ENCODE results near the gene NLK. TPM values are rescaled to one million over a fixed set of nuclear protein-coding genes. Genes with fewer than 3 reads are reported as not detected.
"Not testable (repeated sequence)": the region's sequence is repeated elsewhere in the genome, so short reads cannot be mapped to it uniquely, and the experiment has no call there.

Gene NLK
- total and polyA plus RNA-seq, 4 donors, result 28.2 to 48.5 (median 34.6) TPM

DNA sequence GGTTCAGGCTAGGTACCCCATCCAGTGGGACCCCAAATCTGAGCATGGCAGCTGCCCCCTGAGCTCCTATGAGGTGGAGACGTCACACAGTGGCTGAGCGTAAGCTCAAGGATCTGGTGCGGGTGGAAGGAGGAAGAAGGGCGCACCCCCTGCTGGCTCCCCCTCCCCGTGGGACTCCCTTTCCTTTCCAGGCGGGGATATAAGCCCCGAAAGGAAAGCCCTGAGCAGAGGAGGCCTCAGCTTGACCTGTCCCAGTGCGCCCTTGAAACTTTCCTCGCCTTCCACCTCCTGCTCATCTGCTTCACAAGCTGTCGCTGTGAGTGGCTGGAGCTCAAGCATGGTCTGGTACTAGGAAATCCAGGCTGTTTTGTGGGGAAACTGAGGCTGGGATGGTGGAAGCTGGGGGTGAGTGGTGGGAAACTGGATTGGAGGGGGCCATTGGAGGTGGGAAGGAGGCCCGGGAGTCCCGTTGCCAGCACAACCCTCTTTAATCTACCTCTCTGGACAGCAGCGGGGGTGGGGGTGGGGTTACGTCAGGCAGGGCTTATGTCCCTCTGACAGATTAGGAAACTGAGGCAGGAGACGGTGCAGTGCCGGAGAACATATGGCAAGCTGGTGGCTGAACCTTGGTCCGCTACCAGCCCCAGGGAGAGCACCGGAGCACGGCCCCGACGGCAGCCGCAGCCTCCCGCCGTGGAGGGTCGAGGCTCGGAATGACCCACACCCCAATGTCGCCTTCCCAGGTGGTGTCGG lies 184.3 kb downstream of the NLK start:
- DNase-seq (ENCODE audit: low read depth in 4 of 6, low spot score in 6 of 6), result no peak
- peaks cover 16% of the 10 kb centered on the region for H3K4me1 ChIP-seq (ENCODE audit: control insufficient read depth, insufficient read depth, low read length)
- whole genome bisulfite sequencing (ENCODE audit: insufficient coverage), result 56% methylated on average over 19 of the region's 28 CpGs
- H3K36me3 ChIP-seq (ENCODE audit: control insufficient read depth, insufficient read depth, low read length), result no peaks in the 10 kb centered on the region
- H3K4me3 ChIP-seq (ENCODE audit: low read depth, low read length), result peak overlapping the region; percentile 43
- peaks cover 29% of the 10 kb centered on the region for H3K27me3 ChIP-seq (ENCODE audit: control insufficient read depth, insufficient read depth, low read length)
- no peak overlapping the region for H3K27ac ChIP-seq (ENCODE audit: low read depth, low read length)
- no peaks in the 10 kb centered on the region for H3K9me3 ChIP-seq (ENCODE audit: control insufficient read depth, insufficient read depth, low read length)

DNA sequence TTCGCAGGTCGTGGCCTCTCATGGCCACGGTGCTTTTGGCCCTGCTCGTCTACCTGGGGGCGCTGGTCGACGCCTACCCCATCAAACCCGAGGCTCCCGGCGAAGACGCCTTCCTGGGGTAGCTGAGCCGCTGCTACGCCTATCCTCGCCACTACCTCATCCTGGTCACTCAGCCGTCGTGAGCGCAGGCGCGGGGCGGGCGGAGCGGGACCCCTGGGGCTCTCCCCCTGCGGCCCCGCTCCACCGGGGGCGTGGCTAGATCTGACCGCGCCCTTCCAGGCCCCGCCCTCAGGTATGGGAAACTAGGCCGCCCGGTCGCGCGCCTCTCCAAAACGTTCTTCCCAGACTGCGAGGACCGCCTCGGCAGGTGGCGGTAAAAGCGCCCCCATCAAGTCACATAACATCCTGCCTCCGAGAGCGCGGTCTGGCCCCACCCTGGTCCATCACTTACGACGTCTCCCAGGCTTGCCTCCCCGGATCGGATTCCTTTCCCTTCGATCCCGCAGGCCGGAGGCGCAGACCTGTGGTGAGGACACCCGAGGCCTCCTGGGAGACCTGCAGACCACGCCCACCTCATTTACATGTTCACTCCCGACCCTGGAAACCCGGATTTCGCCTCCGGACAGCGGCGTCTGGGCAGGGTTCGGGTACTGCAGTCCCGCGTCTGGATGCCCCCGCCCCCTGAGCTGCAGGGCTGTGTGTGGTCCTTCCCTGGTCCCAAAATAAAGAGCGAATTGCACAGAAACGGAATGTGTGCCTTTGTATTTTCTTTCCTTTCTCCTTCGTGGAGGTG lies 185.0 kb downstream of the NLK start:
- H3K27ac ChIP-seq (ENCODE audit: low read depth, low read length), result no peak overlapping the region
- peak in 3 of 6 donors; percentile 37 to 87 (median 71) for DNase-seq (ENCODE audit: low read depth in 4 of 6, low spot score in 6 of 6)
- under 1% methylated on average over 66 of the region's 66 CpGs for WGBS (ENCODE audit: insufficient coverage)
- peaks cover 29% of the 10 kb centered on the region for H3K27me3 ChIP-seq (ENCODE audit: control insufficient read depth, insufficient read depth, low read length)
- H3K4me1 ChIP-seq (ENCODE audit: control insufficient read depth, insufficient read depth, low read length), result peaks cover 16% of the 10 kb centered on the region
- no peaks in the 10 kb centered on the region for H3K9me3 ChIP-seq (ENCODE audit: control insufficient read depth, insufficient read depth, low read length)
- peak overlapping the region; percentile 43 for H3K4me3 ChIP-seq (ENCODE audit: low read depth, low read length)
- no peaks in the 10 kb centered on the region for H3K36me3 ChIP-seq (ENCODE audit: control insufficient read depth, insufficient read depth, low read length)

DNA sequence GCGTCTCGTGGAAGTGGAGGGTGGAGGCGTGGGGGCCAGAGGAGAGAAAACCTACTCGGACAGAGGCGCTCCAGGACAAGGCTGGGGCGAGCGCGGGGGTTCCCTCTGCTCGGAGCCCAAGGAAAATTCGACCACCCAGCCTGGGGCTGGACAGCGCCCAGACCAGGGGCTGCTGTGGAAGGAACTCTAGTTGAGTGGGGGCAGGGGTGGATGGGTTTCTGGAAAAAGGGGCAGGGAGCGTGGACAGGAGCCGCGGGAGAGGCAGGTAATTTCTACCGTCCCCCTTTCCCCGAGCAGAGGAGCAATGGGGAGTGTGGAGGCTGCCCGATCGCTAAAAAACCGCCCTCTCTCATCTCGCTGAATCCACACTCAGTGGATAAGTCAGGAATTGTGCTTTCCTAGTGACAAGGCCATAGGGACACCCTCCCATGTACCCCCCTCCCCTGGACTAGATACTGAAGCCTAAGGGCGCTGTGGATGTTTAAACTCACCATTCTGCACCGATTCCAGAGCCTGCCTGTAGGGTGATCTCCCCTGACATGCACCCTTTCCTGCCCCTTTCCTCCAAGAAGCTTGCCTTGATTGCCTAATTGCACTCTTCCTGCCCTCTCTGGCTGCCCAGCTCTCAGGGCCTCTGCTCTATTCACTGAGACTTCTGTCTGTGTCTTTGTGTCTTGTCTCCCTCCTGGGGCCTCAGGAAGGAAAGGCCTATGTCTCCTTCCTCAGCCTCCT lies 185.8 kb downstream of the NLK start:
- peaks cover 29% of the 10 kb centered on the region for H3K27me3 ChIP-seq (ENCODE audit: control insufficient read depth, insufficient read depth, low read length)
- no peak overlapping the region for H3K27ac ChIP-seq (ENCODE audit: low read depth, low read length)

DNA sequence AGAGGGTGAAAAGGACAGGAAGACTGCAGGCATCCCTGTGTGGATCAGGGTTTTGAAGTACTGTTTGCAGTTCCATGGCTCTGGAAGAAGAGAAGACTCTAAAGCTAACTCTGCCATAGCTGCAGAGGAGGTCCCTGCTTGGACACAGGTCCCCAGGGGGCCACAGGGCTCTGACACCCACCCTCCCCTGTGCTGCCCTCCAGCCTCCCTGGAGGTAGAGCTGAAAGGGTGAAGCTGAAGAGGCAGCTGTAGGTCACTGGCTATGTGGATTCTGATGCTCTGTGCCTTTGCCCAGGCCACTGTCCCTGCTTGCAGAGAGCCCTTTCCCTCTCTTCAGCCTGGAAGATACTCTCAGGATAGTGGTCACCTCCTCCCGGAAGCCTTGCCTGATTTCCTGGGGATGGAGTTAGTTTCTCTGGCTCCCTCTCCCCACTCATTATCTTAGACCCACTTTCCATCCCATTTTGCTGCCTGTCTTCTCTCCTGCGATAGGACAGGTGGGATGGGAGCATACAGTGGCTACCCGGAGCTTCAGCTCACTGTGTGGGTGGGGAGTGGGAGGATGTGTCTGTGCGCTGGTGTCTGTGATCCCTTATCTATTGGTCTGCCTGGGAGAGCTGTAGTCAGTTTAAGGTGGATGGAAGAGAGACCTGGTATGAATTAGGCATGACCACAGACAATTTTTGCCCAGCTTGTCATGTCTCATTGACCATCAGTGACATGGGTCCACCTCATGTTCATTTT lies 186.7 kb downstream of the NLK start:
- Histone ChIP-seq H3K27ac (ENCODE audit: low read depth, low read length) (no peak overlapping the region), H3K9me3 (ENCODE audit: control insufficient read depth, insufficient read depth, low read length) (no peaks in the 10 kb centered on the region), H3K4me3 (ENCODE audit: low read depth, low read length) (no peak overlapping the region), H3K4me1 (ENCODE audit: control insufficient read depth, insufficient read depth, low read length) (peaks cover 16% of the 10 kb centered on the region), H3K36me3 (ENCODE audit: control insufficient read depth, insufficient read depth, low read length) (no peaks in the 10 kb centered on the region), H3K27me3 (ENCODE audit: control insufficient read depth, insufficient read depth, low read length) (peaks cover 29% of the 10 kb centered on the region)
- DNase-seq (ENCODE audit: low read depth in 4 of 6, low spot score in 6 of 6), result no peak
- WGBS (ENCODE audit: insufficient coverage), result 86% methylated on average over 1 of the region's 4 CpGs

More for the DNA sequence above, 185.8 kb downstream of the NLK start:
- 10% methylated on average over 19 of the region's 22 CpGs for WGBS (ENCODE audit: insufficient coverage)
- peaks cover 16% of the 10 kb centered on the region for H3K4me1 ChIP-seq (ENCODE audit: control insufficient read depth, insufficient read depth, low read length)
- DNase-seq (ENCODE audit: low read depth in 4 of 6, low spot score in 6 of 6), result peak in 1 of 6 donors; percentile 14
- H3K36me3 ChIP-seq (ENCODE audit: control insufficient read depth, insufficient read depth, low read length), result no peaks in the 10 kb centered on the region
- H3K9me3 ChIP-seq (ENCODE audit: control insufficient read depth, insufficient read depth, low read length), result no peaks in the 10 kb centered on the region
- H3K4me3 ChIP-seq (ENCODE audit: low read depth, low read length), result peak overlapping the region; percentile 43

DNA sequence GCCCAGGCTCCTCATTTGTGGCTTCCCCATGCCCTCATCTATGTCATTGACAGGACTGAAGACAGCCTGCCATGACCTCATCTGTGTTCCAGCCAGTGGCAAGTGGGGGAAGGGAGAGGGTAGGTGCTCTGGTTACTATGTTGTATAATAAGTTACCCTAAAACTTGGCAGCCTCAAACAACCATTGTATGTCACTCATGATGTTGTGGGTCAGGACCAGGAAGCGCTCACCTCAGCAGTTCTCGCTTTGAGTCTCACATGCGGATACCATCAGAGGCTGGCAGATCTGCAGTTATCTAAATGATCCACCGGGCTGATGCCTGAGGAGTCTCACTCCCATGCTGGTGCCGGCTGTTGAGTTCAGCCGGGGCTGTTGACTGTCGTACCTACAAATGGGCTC lies 187.5 kb downstream of the NLK start:
- H3K4me3 ChIP-seq (ENCODE audit: low read depth, low read length), result no peak overlapping the region
- WGBS (ENCODE audit: insufficient coverage), result 43% methylated on average over 7 of the region's 7 CpGs
- no peaks in the 10 kb centered on the region for H3K9me3 ChIP-seq (ENCODE audit: control insufficient read depth, insufficient read depth, low read length)
- peaks cover 16% of the 10 kb centered on the region for H3K4me1 ChIP-seq (ENCODE audit: control insufficient read depth, insufficient read depth, low read length)
- H3K27ac ChIP-seq (ENCODE audit: low read depth, low read length), result no peak overlapping the region
- peaks cover 29% of the 10 kb centered on the region for H3K27me3 ChIP-seq (ENCODE audit: control insufficient read depth, insufficient read depth, low read length)
- no peaks in the 10 kb centered on the region for H3K36me3 ChIP-seq (ENCODE audit: control insufficient read depth, insufficient read depth, low read length)
- DNase-seq (ENCODE audit: low read depth in 4 of 6, low spot score in 6 of 6), result no peak

DNA sequence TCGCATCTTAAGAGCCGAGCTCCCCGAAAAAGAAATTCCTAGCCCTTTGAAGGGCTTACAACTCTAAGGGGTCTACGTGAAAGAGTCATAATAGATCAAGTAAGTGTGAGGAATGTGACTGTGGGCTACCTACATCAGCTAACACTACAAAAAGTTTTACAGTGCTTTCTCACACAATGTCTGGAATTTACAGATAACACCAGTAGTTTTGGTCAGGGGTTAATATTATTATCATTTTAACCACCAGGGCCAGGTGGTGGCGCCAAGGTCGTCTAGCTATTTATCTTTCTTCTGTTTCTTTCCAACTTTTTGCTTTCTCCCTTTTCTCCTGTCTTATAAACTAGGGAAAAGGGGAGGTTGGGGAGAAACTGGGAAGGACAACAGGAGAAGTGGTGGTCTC lies 188.1 kb downstream of the NLK start:
- peaks cover 29% of the 10 kb centered on the region for H3K27me3 ChIP-seq (ENCODE audit: control insufficient read depth, insufficient read depth, low read length)

DNA sequence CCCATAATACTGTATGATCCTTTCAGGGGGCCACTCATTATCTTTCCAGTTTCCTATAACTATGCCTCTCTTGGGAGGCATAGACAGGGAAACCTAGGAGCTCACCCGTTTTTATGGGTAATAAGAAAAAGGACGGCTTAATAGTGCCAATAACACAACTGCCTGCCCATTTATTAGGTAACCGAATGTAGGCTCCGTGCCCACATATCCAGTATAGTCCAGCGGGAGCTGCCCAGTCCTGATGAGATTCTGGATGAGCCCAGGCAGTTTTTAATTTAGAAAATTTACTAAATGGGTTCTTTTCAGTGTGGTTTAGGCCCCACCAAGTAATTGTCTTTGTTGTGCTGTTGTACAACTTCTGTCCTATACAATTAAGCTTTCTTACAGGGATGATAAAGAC lies 189.1 kb downstream of the NLK start:
- no CpG with 5 or more reads among the region's 5 CpGs for WGBS (ENCODE audit: insufficient coverage)
- H3K4me1 ChIP-seq (ENCODE audit: control insufficient read depth, insufficient read depth, low read length), result peaks cover 16% of the 10 kb centered on the region
- H3K27ac ChIP-seq (ENCODE audit: low read depth, low read length); H3K9me3 ChIP-seq (ENCODE audit: control insufficient read depth, insufficient read depth, low read length); H3K36me3 ChIP-seq (ENCODE audit: control insufficient read depth, insufficient read depth, low read length); H3K4me3 ChIP-seq (ENCODE audit: low read depth, low read length): not testable (repeated sequence)
- peak in 1 of 6 donors; percentile 72 for DNase-seq (ENCODE audit: low read depth in 4 of 6, low spot score in 6 of 6)
- H3K27me3 ChIP-seq (ENCODE audit: control insufficient read depth, insufficient read depth, low read length), result peaks cover 26% of the 10 kb centered on the region

More for the DNA sequence above, 188.1 kb downstream of the NLK start:
- WGBS (ENCODE audit: insufficient coverage), result 40% methylated on average over 4 of the region's 6 CpGs
- H3K4me3 ChIP-seq (ENCODE audit: low read depth, low read length); H3K36me3 ChIP-seq (ENCODE audit: control insufficient read depth, insufficient read depth, low read length); H3K27ac ChIP-seq (ENCODE audit: low read depth, low read length); DNase-seq (ENCODE audit: low read depth in 4 of 6, low spot score in 6 of 6); H3K9me3 ChIP-seq (ENCODE audit: control insufficient read depth, insufficient read depth, low read length): not testable (repeated sequence)
- peaks cover 16% of the 10 kb centered on the region for H3K4me1 ChIP-seq (ENCODE audit: control insufficient read depth, insufficient read depth, low read length)

DNA sequence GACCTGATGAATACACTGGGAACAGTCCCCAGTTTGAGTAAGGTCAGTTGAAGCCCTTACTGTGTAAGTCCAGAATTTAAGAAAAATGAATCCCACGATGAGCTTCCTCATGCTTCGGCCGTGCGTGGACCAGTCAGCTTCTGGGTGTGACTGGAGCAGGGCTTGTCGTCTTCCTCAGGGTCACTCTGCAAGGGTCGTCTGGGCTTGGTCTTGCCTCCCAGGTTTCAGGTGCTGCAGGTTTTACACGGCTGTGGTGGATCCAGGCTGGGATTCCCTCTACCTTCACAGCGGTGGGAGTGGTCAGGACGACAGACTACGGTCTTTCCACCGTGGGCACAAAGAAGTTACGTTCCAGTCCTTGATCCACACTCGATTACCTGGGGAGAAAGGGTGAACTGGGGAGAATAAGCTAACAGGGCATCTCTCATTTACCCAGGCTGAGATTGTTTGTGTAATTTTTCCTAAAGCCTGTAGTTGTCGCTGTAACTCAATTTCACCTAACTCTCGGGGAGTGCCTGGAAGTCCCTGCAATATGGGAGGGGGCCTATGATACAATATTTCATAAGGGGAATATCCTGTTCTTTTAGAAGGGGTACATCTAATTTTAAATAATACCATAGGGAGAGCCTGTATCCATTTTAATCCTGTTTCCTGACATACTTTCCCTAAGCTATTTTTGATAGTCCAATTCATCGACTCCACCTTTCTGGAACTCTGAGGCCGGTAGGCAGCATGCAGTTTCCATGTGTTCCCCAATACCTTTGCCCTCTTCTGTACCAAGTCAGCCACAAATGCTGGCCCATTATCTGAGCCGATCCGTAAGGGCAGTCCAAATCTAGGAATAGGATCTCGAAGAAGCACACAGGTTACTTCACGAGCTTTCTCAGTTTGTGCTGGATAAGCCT lies 190.7 kb downstream of the NLK start:
- not testable (repeated sequence) for H3K4me3 ChIP-seq (ENCODE audit: low read depth, low read length); H3K36me3 ChIP-seq (ENCODE audit: control insufficient read depth, insufficient read depth, low read length); H3K27ac ChIP-seq (ENCODE audit: low read depth, low read length); H3K9me3 ChIP-seq (ENCODE audit: control insufficient read depth, insufficient read depth, low read length); H3K4me1 ChIP-seq (ENCODE audit: control insufficient read depth, insufficient read depth, low read length)
- peak in 1 of 6 donors; percentile 17 for DNase-seq (ENCODE audit: low read depth in 4 of 6, low spot score in 6 of 6)
- 82% methylated on average over 12 of the region's 21 CpGs for WGBS (ENCODE audit: insufficient coverage)
- peaks cover 11% of the 10 kb centered on the region for H3K27me3 ChIP-seq (ENCODE audit: control insufficient read depth, insufficient read depth, low read length)
